Bronchial epithelial cell (primary cell): ENCODE results near the gene H6PD. TPM values are rescaled to one million over a fixed set of nuclear protein-coding genes. Genes with fewer than 3 reads are reported as not detected.

ENCODE experiments used
- DNase-seq: peaks from one replicate; pipeline ENCODE4 v3.0.0-alpha.2; 2010; ENCODE audit warnings: low read depth
- FAIRE-seq: peaks from 2 replicates; lab custom pipeline; 2011; peaks lifted over from hg19 to GRCh38; lab: Jason Lieb, UNC
- H3K27me3 ChIP-seq: 2 replicates; pipeline ENCODE4 v1.5.1; 2011; ENCODE audit warnings: low read length; ENCODE audit not compliant: control insufficient read depth, insufficient read depth
- H3K36me3 ChIP-seq: 2 replicates; pipeline ENCODE4 v1.5.1; 2011; ENCODE audit warnings: low read length; ENCODE audit not compliant: control insufficient read depth, insufficient read depth
- H3K4me3 ChIP-seq: 2 replicates; pipeline ENCODE4 v1.5.1; 2011; ENCODE audit warnings: mild to moderate bottlenecking, low read depth, low read length, control low read depth
- total RNA-seq: library from RNA; depleted of rRNA; stranded (reverse); fragments of >200 nt; gene quantifications from 2 replicates; pipeline ENCODE4 v1.2.1, GENCODE V29; 2014
- TF ChIP-seq, protein P1 (sequence below): IDR thresholded peaks from 2 replicates; pipeline ENCODE4 v1.5.1; 2011; ENCODE audit warnings: mild to moderate bottlenecking, moderate library complexity, low read length, control low read depth, inconsistent platforms; ENCODE audit not compliant: insufficient read depth, severe bottlenecking

The H6PD gene
- total RNA-seq, 1 donor from 2014 or later, result 5.5 TPM

DNA sequence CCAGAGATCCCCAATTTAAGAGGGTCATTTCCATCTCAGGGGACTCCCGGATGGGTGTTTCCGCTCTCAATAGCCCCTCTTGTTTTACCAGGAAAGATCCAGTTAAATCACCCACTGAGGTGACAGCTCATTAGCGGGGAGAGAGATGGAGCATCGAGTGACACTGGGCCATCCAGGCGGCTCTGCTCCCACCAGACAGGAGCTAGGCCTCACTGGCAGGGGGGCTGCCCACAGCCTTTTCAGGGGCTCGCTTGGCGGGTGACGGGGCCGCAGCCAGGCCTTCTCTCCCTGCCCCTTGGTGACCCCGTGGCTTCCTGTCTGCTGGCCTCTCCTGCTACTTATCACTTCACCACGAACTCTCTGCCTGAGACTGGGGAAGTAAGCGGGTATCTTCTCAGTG, 31.4 kb downstream of the H6PD start:
- no peak for FAIRE-seq
- DNase-seq, result no peak
- TF ChIP-seq, protein P1, sequence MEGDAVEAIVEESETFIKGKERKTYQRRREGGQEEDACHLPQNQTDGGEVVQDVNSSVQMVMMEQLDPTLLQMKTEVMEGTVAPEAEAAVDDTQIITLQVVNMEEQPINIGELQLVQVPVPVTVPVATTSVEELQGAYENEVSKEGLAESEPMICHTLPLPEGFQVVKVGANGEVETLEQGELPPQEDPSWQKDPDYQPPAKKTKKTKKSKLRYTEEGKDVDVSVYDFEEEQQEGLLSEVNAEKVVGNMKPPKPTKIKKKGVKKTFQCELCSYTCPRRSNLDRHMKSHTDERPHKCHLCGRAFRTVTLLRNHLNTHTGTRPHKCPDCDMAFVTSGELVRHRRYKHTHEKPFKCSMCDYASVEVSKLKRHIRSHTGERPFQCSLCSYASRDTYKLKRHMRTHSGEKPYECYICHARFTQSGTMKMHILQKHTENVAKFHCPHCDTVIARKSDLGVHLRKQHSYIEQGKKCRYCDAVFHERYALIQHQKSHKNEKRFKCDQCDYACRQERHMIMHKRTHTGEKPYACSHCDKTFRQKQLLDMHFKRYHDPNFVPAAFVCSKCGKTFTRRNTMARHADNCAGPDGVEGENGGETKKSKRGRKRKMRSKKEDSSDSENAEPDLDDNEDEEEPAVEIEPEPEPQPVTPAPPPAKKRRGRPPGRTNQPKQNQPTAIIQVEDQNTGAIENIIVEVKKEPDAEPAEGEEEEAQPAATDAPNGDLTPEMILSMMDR, result no peak
- Histone ChIP-seq H3K27me3 (peaks cover 4% of the 10 kb centered on the region), H3K36me3 (no peaks in the 10 kb centered on the region), H3K4me3 (no peak overlapping the region)

DNA sequence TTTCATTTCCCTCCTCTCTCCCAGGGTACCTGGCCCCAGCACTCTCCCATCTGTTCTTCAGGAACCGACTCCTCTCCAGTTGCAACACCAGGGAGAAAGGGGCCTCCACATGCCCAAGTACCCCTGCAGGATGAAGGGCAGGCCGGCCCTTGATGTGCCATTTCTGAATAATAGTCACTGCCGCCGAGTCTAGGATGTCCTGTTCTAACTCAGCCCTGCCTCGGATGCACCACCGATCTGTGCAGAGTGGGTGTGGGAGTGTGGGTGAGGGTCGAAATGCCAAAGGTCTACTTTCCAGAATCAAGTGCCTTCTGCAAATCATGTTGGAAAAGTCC, 32.7 kb downstream of the H6PD start:
- TF ChIP-seq, protein P1, result no peak
- H3K4me3 ChIP-seq, result no peak overlapping the region
- H3K36me3 ChIP-seq, result no peaks in the 10 kb centered on the region
- DNase-seq (no peak), FAIRE-seq (no peak)
- H3K27me3 ChIP-seq, result peaks cover 4% of the 10 kb centered on the region

DNA sequence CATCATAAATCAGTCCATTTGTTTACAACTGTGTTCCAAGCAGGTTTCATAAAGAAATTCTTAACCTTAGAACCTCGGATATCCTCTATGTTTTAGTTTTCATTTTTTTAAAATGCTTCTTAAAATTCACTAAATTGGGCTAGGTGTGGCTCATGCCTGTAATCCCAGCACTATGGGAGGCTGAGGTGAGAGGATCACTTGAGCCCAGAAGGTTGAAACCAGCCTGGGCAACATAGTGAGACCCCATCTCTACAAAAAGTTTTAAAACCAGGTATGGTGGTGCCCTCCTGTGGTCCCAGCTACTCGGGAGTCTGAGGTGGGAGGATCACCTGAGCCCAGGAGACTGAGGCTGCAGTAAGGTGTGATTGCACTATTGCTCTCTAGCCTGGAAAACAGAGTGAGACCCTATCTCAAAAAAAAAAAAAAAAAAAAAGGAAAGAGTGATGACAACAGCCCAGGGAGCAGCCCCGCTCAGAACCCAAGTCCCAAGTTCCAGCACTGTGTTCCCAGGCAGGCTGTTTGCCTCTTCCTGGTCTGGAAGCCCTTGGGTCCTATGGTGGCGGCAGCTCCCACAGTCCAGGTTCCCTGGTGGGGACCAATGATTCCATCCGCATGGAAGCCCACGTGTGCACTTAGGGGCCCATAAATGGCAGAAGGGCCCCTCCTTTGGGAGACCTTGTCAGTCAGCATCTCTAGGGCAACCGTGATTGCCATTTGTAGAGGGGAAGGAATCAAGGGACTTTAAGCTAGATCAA, 33.4 kb downstream of the H6PD start:
- DNase-seq (no peak), FAIRE-seq (no peak)
- TF ChIP-seq, protein P1, result no peak
- no peak overlapping the region for H3K4me3 ChIP-seq
- H3K27me3 ChIP-seq, result peaks cover 4% of the 10 kb centered on the region
- H3K36me3 ChIP-seq, result no peaks in the 10 kb centered on the region

DNA sequence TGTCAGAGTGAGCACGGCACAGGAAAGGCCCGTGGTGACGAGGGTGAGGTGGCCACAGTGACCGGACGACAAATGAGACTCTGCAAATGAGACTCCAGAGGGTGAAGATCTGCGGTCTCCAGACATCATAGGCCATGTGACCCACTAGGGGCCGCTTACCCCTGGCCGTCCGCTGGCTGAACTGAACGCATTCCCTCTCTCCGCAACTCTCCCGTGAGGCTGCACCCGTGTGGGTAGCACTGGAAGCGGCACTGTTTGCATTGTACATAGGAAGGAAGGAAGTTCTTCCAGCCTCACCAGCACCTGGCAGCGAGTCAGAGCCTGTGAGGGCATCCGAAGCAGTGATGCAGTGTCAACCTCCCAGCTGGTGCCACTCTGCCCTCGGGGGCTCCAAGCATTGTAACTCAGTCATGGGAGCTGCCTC, 34.5 kb downstream of the H6PD start:
- Histone ChIP-seq H3K27me3 (peaks cover 4% of the 10 kb centered on the region), H3K36me3 (no peaks in the 10 kb centered on the region), H3K4me3 (no peak overlapping the region)
- peak; percentile 92 for FAIRE-seq
- DNase-seq, result peak; percentile 36
- TF ChIP-seq, protein P1, result no peak

DNA sequence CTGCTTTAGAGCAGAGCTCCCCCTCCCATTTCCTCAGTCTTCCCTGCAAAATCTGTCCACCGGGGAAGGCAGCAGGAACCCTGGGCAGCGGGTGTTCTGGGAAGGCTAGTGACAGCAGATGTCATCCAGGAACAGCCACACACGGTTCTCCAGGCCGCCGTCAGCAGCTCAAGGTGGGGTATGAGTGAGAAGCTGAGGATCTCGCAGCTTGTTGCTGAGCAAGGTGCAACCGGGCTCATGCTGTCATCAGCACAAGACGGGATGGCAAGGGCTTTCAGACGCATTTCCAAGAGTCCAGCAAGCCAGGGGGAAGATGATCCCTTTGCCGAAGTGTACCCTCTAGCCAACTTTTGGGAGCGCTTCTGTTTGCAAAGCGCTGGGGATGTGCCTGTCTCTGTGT, 35.1 kb downstream of the H6PD start:
- H3K4me3 ChIP-seq, result no peak overlapping the region
- FAIRE-seq (no peak), DNase-seq (no peak)

More for the DNA sequence above, 35.1 kb downstream of the H6PD start:
- TF ChIP-seq, protein P1, result no peak
- H3K27me3 ChIP-seq, result peaks cover 4% of the 10 kb centered on the region
- H3K36me3 ChIP-seq, result no peaks in the 10 kb centered on the region
